ENCODE results near the gene RPS27. TPM values are rescaled to one million over a fixed set of nuclear protein-coding genes. Genes with fewer than 3 reads are reported as not detected.

The RPS27 gene
- 4,025 to 7,363 TPM (median 4,151 TPM) in 5 replicates for total RNA-seq (2022; extraction: Qiagen RNA extraction; ENCODE audit: low read depth)

GRCh38 chr1:153990468-153991150, at the start of gene RPS27:
Gene RPS27, plus strand, starts transcription at chr1:153990762. Its CDS starts 35 bp downstream, at chr1:153990797.

GRCh38 chr1:153946622-153947241, 43.8 kb upstream of the RPS27 start, which contains the start of gene DENND4B:
Gene DENND4B, minus strand, starts transcription at chr1:153946718. Its CDS starts 2,344 bp downstream, at chr1:153944374.

GRCh38 chr1:153958111-153958960, 32.2 kb upstream of the RPS27 start, which contains the start of gene CRTC2:
Gene CRTC2, minus strand, starts transcription at chr1:153958612. Its CDS starts 115 bp downstream, at chr1:153958497.

GRCh38 chr1:153963030-153963849, 27.3 kb upstream of the RPS27 start, which contains the start of gene SLC39A1:
Gene SLC39A1, minus strand, starts transcription at chr1:153963537. Its CDS starts 822 bp downstream, at chr1:153962715.

GRCh38 chr1:153967107-153967999, 23.2 kb upstream of the RPS27 start, which contains the start of gene CREB3L4:
Gene CREB3L4, plus strand, starts transcription at chr1:153967902. Its CDS starts 624 bp downstream, at chr1:153968526.

GRCh38 chr1:153977250-153978240, 13.0 kb upstream of the RPS27 start, which contains the start of gene JTB:
Gene JTB, minus strand, starts transcription at chr1:153977674. Its CDS starts 422 bp downstream, at chr1:153977252.

GRCh38 chr1:153985941-153986761, 4.4 kb upstream of the RPS27 start, which contains the start of gene RAB13:
Gene RAB13, minus strand, starts transcription at chr1:153986339. Its CDS starts 103 bp downstream, at chr1:153986236.

Other genes starting within 250 kb of the RPS27 start
- gene SLC27A3, start 215.4 kb upstream of the RPS27 start, total RNA-seq (2022; extraction: Qiagen RNA extraction; ENCODE audit: low read depth), result 0.95 to 2.6 TPM (median 1.3 TPM) in 5 replicates
- 7.0 to 11.9 TPM (median 8.5 TPM) in 5 replicates for gene GATAD2B, start 67.8 kb upstream of the RPS27 start, total RNA-seq (2022; extraction: Qiagen RNA extraction; ENCODE audit: low read depth)
- 19.2 to 41.6 TPM (median 37.9 TPM) in 5 replicates for gene DENND4B, start 44.0 kb upstream of the RPS27 start, total RNA-seq (2022; extraction: Qiagen RNA extraction; ENCODE audit: low read depth)
- gene CRTC2, start 32.1 kb upstream of the RPS27 start, total RNA-seq (2022; extraction: Qiagen RNA extraction; ENCODE audit: low read depth), result 29.1 to 43.8 TPM (median 41.5 TPM) in 5 replicates
- 133 to 166 TPM (median 157 TPM) in 5 replicates for gene SLC39A1, start 27.2 kb upstream of the RPS27 start, total RNA-seq (2022; extraction: Qiagen RNA extraction; ENCODE audit: low read depth)
- gene CREB3L4, start 22.9 kb upstream of the RPS27 start, total RNA-seq (2022; extraction: Qiagen RNA extraction; ENCODE audit: low read depth), result 7.5 to 11.4 TPM (median 9.7 TPM) in 5 replicates
- 104 to 153 TPM (median 147 TPM) in 5 replicates for gene JTB, start 13.1 kb upstream of the RPS27 start, total RNA-seq (2022; extraction: Qiagen RNA extraction; ENCODE audit: low read depth)
- gene RAB13, start 4.4 kb upstream of the RPS27 start, total RNA-seq (2022; extraction: Qiagen RNA extraction; ENCODE audit: low read depth), result 134 to 166 TPM (median 136 TPM) in 5 replicates
- not detected in 5 replicates for gene NUP210L, start 164.3 kb downstream of the RPS27 start, total RNA-seq (2022; extraction: Qiagen RNA extraction; ENCODE audit: low read depth)
- gene TPM3, start 201.3 kb downstream of the RPS27 start, total RNA-seq (2022; extraction: Qiagen RNA extraction; ENCODE audit: low read depth), result 476 to 696 TPM (median 485 TPM) in 5 replicates
- not detected in 5 replicates for gene CFAP141, start 215.6 kb downstream of the RPS27 start, total RNA-seq (2022; extraction: Qiagen RNA extraction; ENCODE audit: low read depth)
- 92.0 to 125 TPM (median 115 TPM) in 5 replicates for gene UBAP2L, start 230.2 kb downstream of the RPS27 start, total RNA-seq (2022; extraction: Qiagen RNA extraction; ENCODE audit: low read depth)